Caco-2 (cell line): Measurements from ENCODE around the gene C20orf173. TPM values are rescaled to one million over a fixed set of nuclear protein-coding genes. Genes with fewer than 3 reads are reported as not detected.

Experiments
- BruUV-seq: library from RNA; stranded (reverse); fragments of 400-500 nt; replicated peaks from 2 replicates; lab custom pipeline; 2021; lab: Mats Ljungman, UMichigan
- CTCF ChIA-PET: fragments of 300-600 bp; sonication (Branson Sonifier 250); formaldehyde crosslinking; loops from one replicate; lab custom pipeline; 2022; ENCODE audit warnings: antibody characterized with exemption; lab: Charles Lee
- POLR2A ChIA-PET: fragments of 300-600 bp; sonication (Branson Sonifier 250); formaldehyde crosslinking; loops from one replicate; lab custom pipeline; 2022; ENCODE audit warnings: antibody characterized with exemption; lab: Charles Lee
- DNase-seq, 2 experiments: peaks; one replicate each; pipeline versions ENCODE4 v3.0.0 to v3.0.0-alpha.2; 2020 to 2022
- H3K27me3 ChIP-seq: replicated peaks from 2 replicates; pipeline ENCODE4 v1.6.0; 2011; ENCODE audit warnings: low read length; ENCODE audit not compliant: control insufficient read depth, insufficient read depth
- H3K36me3 ChIP-seq: 2 replicates; pipeline ENCODE4 v1.5.1; 2011; ENCODE audit warnings: low read length; ENCODE audit not compliant: control insufficient read depth, insufficient read depth
- H3K4me1 ChIP-seq: fragments of 250-450 bp; sonication (Bioruptor Pico); 2 replicates; pipeline ENCODE4 v1.5.1; 2020; ENCODE audit warnings: mild to moderate bottlenecking
- H3K4me3 ChIP-seq: 2 replicates; pipeline ENCODE4 v1.5.1; 2011; ENCODE audit warnings: low read depth, mild to moderate bottlenecking, control low read depth, low read length
- H3K9me3 ChIP-seq: fragments of 250-450 bp; sonication (Bioruptor Pico); 2 replicates; pipeline ENCODE4 v1.5.1; 2020; ENCODE audit warnings: mild to moderate bottlenecking, moderate library complexity
- H3K27ac Mint-ChIP-seq: one replicate; pipeline ENCODE4 v1.8.0; 2022; ENCODE audit warnings: mixed read lengths; ENCODE audit not compliant: unreplicated experiment
- H3K27me3 Mint-ChIP-seq: one replicate; pipeline ENCODE4 v1.8.0; 2022; ENCODE audit warnings: mixed read lengths; ENCODE audit not compliant: insufficient read depth, unreplicated experiment
- H3K36me3 Mint-ChIP-seq: one replicate; pipeline ENCODE4 v1.8.0; 2022; ENCODE audit warnings: mild to moderate bottlenecking, mixed read lengths; ENCODE audit not compliant: insufficient read depth, unreplicated experiment
- H3K4me1 Mint-ChIP-seq: one replicate; pipeline ENCODE4 v1.8.0; 2022; ENCODE audit warnings: low read depth, mixed read lengths; ENCODE audit not compliant: unreplicated experiment
- H3K4me3 Mint-ChIP-seq: one replicate; pipeline ENCODE4 v1.8.0; 2022; ENCODE audit warnings: mild to moderate bottlenecking, moderate library complexity, mixed read lengths; ENCODE audit not compliant: unreplicated experiment
- H3K9me3 Mint-ChIP-seq: one replicate; pipeline ENCODE4 v1.8.0; 2022; ENCODE audit warnings: mixed read lengths; ENCODE audit not compliant: unreplicated experiment
- CTCF ChIP-seq, 2 experiments: fragments of 200-600 bp in 1 of 2; IDR thresholded peaks; 1 replicate in 1 of 2; 2 replicates in 1 of 2; pipeline versions ENCODE4 v1.5.1 to v1.8.0; 2011 to 2022; ENCODE audit warnings: antibody characterized with exemption in 1 of 2, control low read depth in 1 of 2, inconsistent platforms in 1 of 2, low read depth in 1 of 2, low read length in 1 of 2, mild to moderate bottlenecking in 1 of 2, moderate library complexity in 1 of 2; ENCODE audit not compliant: insufficient read depth in 1 of 2, severe bottlenecking in 1 of 2, unreplicated experiment in 1 of 2
- intact Hi-C: fragments of 100-400 bp; cut with micrococcal nuclease; formaldehyde crosslinking; loops from one replicate; pipeline ENCODE4 v1.10.0; 2022; ENCODE audit not compliant: unreplicated experiment
- total RNA-seq: library from RNA; stranded (reverse); gene quantifications from 2 replicates; pipeline ENCODE4 v1.2.3, GENCODE V29; 2022

C20orf173 gene
- total RNA-seq, 1 experiment from 2014 or later: not detected

GRCh38 chr20:35541118-35541782 lies 11.8 kb upstream of the C20orf173 start:
- POLR2A ChIA-PET: interaction anchor here (0.5 to 3.0 kb wide), 10 partner anchors 10 to 412 kb away, joined by 3 to 25 read pairs (median 4); partner anchors contain the start of genes CEP250, EIF6, RBM39 and SCAND1
- intact Hi-C loops: loop anchor here (1.0 kb wide), 1 partner anchor 75 kb away; no protein-coding TSS in a partner anchor

DNA sequence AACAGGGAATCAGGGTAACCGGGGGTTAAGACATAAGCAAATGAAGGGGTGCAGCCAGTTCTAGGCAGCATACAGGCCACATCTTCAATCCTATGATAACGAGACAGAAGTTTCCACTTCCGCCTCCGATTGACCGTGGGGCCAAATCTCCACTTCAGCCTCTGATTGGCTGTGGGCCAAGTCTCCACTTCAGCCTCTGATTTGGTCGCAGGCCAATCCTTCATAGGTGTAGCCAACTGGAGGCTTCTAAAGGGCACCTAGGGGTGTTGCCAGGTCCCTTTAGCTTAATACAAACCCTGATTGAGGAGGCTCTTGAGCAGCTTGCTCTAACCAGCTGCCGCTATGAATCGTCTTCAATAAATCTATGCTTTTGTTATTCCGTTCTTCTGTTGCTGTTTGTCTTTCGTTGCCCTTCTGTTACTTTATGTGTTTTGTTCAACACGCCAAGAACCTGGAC lies 10.3 kb upstream of the C20orf173 start:
- Mint-ChIP-seq H3K9me3 (no peaks in the 10 kb centered on the region), H3K27ac (peak overlapping the region; percentile 74), H3K4me3 (peak overlapping the region; percentile 71), H3K27me3 (no peaks in the 10 kb centered on the region), H3K4me1 (peaks cover 7% of the 10 kb centered on the region), H3K36me3 (peaks cover 14% of the 10 kb centered on the region)
- TF ChIP-seq CTCF (IDR thresholded peaks at IDR 0.05; ENCODE audit: insufficient read depth in 1 of 2, low read depth in 1 of 2, low read length in 1 of 2, severe bottlenecking in 1 of 2, unreplicated experiment in 1 of 2): no peak
- H3K9me3 ChIP-seq: no peaks in the 10 kb centered on the region
- POLR2A ChIA-PET: interaction anchor here (0.5 to 3.0 kb wide), 6 partner anchors 8 to 1631 kb away, joined by 3 to 20 read pairs (median 6); partner anchors contain the start of genes CEP250, RBM39 and SPAG4
- peak overlapping the region; percentile 32 for H3K4me3 ChIP-seq
- peak; percentile 95 to 97 for DNase-seq
- H3K36me3 ChIP-seq: no peaks in the 10 kb centered on the region
- CTCF ChIA-PET: interaction anchor here (0.5 to 1.0 kb wide), 6 partner anchors 14 to 443 kb away, joined by 3 to 5 read pairs (median 4); no protein-coding TSS in a partner anchor
- intact Hi-C loops: no loop called here
- BruUV-seq: no TSS peak
- 0 out of 2 replicates have a peak, but pooled peaks cover 5% of the 10 kb centered on the region for H3K4me1 ChIP-seq
- no peaks in the 10 kb centered on the region for H3K27me3 ChIP-seq

More at GRCh38 chr20:35541118-35541782, 11.8 kb upstream of the C20orf173 start:
- no peaks in the 10 kb centered on the region for H3K27me3 Mint-ChIP-seq
- Histone ChIP-seq H3K36me3 (peaks cover 2% of the 10 kb centered on the region), H3K9me3 (no peaks in the 10 kb centered on the region), H3K4me3 (peak overlapping the region; percentile 85), H3K27me3 (no peaks in the 10 kb centered on the region), H3K4me1 (0 out of 2 replicates have a peak, but pooled peaks cover 5% of the 10 kb centered on the region)
- peak overlapping the region; percentile 89 for H3K27ac Mint-ChIP-seq
- peak in 1 of 2 experiments; percentile 42 for DNase-seq
- peak overlapping the region; percentile 82 for H3K4me3 Mint-ChIP-seq
- peaks cover 14% of the 10 kb centered on the region for H3K36me3 Mint-ChIP-seq
- TSS peak; percentile 84 for BruUV-seq
- H3K4me1 Mint-ChIP-seq: peaks cover 7% of the 10 kb centered on the region
- TF ChIP-seq CTCF (IDR thresholded peaks at IDR 0.05; ENCODE audit: insufficient read depth in 1 of 2, low read depth in 1 of 2, low read length in 1 of 2, severe bottlenecking in 1 of 2, unreplicated experiment in 1 of 2): no peak
- no peaks in the 10 kb centered on the region for H3K9me3 Mint-ChIP-seq
- CTCF ChIA-PET: interaction anchor here (0.7 to 2.9 kb wide), 13 partner anchors 10 to 445 kb away, joined by 3 to 15 read pairs (median 5); partner anchors contain the start of genes CEP250 and SCAND1

DNA sequence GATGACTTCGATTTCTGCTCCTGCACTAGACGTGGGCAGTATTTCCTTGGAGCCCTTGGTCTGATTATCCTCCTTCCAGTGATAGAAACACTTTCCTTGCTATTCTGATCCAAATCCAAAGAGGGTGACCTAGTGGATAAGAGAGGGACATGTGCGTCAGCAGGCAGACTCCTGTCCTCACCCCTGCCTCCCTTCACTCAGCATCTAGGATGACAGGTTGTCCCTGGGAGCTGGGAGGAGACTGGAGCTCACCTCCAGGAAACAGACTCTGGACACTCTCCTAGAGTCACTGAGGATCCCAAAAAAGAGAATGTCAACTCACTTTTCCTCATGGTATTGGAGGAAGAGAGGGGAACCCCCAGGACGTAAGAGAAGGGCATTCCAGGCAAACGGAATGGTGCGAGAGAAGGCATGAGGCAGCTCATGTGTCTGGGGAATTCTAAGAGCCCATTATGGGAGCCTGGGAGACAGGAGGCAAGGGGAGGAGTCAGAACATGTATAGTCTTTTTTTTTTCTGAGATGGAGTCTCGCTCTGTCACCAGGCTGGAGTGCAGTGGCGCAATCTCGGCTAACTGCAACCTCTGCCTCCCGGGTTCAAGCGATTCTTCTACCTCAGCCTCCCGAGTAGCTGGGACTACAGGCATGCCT lies 2.2 kb downstream of the C20orf173 start:
- H3K27me3 Mint-ChIP-seq: no peaks in the 10 kb centered on the region
- H3K27me3 ChIP-seq: no peaks in the 10 kb centered on the region
- no peaks in the 10 kb centered on the region for H3K9me3 Mint-ChIP-seq
- H3K36me3 ChIP-seq: no peaks in the 10 kb centered on the region
- CTCF ChIA-PET: interaction anchor here (0.6 to 0.7 kb wide), 3 partner anchors 60 to 93 kb away, joined by 3 to 7 read pairs (median 3); no protein-coding TSS in a partner anchor
- no peak overlapping the region for H3K4me3 Mint-ChIP-seq
- TF ChIP-seq CTCF (IDR thresholded peaks at IDR 0.05; ENCODE audit: insufficient read depth in 1 of 2, low read depth in 1 of 2, low read length in 1 of 2, severe bottlenecking in 1 of 2, unreplicated experiment in 1 of 2): no peak
- POLR2A ChIA-PET: no interaction called here
- DNase-seq: no peak
- peak overlapping the region; percentile 0 for H3K27ac Mint-ChIP-seq
- H3K4me1 Mint-ChIP-seq: no peaks in the 10 kb centered on the region
- intact Hi-C loops: no loop called here
- H3K36me3 Mint-ChIP-seq: peaks cover 6% of the 10 kb centered on the region
- no peaks in the 10 kb centered on the region for H3K9me3 ChIP-seq
- no TSS peak for BruUV-seq
- H3K4me1 ChIP-seq: no peaks in the 10 kb centered on the region
- H3K4me3 ChIP-seq: no peak overlapping the region
